NCI-H2196 (cell line): ENCODE measurements around the gene SUGP2.

Experiments used
- DNase-seq: peaks from one replicate; lab custom pipeline; 2025; ENCODE audit not compliant: unreplicated experiment; lab: John Stamatoyannopoulos, UW

The SUGP2 gene

GRCh38 chr19:18955042-18955441 is 78.3 kb downstream of the SUGP2 start:
- DNase-seq, result no peak

DNA sequence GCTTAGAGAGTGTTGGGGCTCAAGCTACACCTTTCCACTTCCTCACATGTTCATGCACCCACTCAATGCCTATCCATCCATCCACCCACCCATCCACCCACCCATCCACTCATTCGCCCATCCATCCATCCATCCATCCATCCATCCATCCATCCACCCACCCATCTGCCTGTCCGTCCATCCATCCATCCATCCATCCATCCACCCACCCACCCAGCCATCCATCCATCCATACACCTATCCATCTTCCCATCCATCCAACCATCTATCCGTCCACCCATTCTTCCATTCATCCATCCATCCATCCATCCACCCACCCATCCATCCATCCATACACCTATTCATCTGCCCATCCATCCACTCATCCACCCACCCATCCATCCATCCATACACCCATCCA is 79.2 kb downstream of the SUGP2 start:
- DNase-seq, result no peak

- DNase-seq, result peak; percentile 40
Measured at GRCh38 chr19:18952364-18953003, 80.8 kb downstream of the SUGP2 start.

DNA sequence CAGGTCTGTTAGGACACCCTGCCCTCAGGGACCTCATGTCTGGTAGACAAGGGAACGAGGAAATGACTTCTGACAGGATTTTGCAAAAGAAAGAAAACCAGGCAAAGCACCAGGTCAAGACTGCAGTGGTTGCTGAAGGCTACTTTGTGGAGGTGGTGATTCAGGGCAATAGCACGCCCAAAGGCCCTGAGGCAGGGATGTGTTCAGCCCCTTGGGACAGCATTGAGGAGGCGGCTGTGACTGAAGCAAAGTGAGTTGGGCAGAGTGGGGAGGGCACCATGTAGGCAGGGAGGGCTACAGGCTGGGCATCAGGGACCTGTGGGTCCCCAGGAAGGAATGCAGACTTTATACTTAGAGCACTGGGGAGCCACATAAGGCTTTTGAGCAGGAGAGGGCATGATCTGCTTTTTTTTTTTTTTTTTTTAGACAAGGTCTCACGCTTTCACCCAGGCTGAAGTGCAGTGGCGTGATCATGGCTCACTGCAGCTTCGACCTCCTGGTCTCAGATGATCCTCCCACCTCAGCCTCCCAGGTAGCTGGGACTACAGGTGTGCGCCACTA is 81.5 kb downstream of the SUGP2 start:
- no peak for DNase-seq

- no peak for DNase-seq
Measured at GRCh38 chr19:18949858-18950257, 83.5 kb downstream of the SUGP2 start.

DNA sequence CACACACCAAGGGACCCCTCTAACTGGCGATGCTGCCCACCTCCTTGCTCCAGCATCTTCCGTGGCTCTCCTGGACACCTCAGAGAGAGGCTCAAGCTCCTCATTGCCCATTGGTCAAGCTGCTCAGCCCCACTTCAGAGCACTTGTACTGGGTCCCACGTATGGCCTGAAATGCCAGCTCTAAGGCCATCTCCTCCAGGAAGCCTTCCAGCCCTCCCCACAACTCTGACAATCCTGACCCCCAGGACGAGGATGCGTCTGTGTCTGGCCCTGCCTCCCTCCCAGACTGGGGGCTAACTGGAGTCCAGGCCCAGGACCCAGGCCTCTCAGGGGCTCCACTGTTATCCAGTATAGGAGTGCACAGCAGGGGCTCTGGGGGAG is 84.4 kb downstream of the SUGP2 start:
- DNase-seq, result no peak

GRCh38 chr19:18948075-18948975 is 85.0 kb downstream of the SUGP2 start:
- DNase-seq, result no peak

- no peak for DNase-seq
Measured at GRCh38 chr19:18946918-18947317, 86.4 kb downstream of the SUGP2 start.

- DNase-seq, result no peak
Measured at GRCh38 chr19:18946335-18946734, 87.0 kb downstream of the SUGP2 start.

DNA sequence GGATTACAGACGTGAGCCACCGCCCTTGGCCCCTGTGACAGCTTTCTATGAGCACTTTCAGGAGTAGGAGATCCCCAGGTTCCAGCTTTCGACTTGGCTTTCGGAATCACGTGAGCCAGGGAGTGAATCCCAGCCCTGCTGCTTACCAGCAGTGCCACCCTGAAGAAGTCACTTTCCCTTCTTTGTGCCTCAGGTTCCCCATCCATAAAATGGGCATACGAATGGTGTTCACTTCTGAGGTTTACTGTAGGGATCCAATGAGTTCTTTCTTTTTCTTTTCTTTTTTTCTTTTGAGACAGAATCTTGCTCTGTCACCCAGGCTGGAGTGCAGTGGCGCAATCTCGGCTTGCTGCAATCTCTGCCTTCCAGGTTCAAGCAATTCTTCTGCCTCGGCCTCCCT is 88.0 kb downstream of the SUGP2 start:
- no peak for DNase-seq

GRCh38 chr19:18943465-18943864 is 89.9 kb downstream of the SUGP2 start:
- no peak for DNase-seq

GRCh38 chr19:18942692-18943091 is 90.6 kb downstream of the SUGP2 start:
- DNase-seq, result no peak

- DNase-seq, result no peak
Measured at GRCh38 chr19:18941628-18942354, 91.5 kb downstream of the SUGP2 start.
